SK-N-SH (cell line): ENCODE data around the gene GSG1L. TPM values are rescaled to one million over a fixed set of nuclear protein-coding genes. Genes with fewer than 3 reads are reported as not detected.

Experiments
- CTCF ChIA-PET: fragments of 300-600, 350-600 bp; formaldehyde crosslinking; extraction: SDS; loops from one replicate; lab custom pipeline; 2021; lab: Yijun Ruan, JAX
- POLR2A ChIA-PET: fragments of 350-600 bp; sonication (Branson Sonifier 250); formaldehyde crosslinking; extraction: SDS; loops from one replicate; lab custom pipeline; 2020; ENCODE audit warnings: antibody characterized with exemption, inconsistent platforms; lab: Yijun Ruan, JAX
- DNase-seq: peaks from one replicate; pipeline ENCODE4 v3.0.0; 2012
- H2AFZ ChIP-seq: fragments of 200-600 bp; sonication (generic); 2 replicates; pipeline ENCODE4 v1.8.1; 2016; ENCODE audit warnings: antibody characterized with exemption, mild to moderate bottlenecking, low read depth
- H3F3A ChIP-seq: fragments of 200-600 bp; sonication (generic); replicated peaks from 2 replicates; pipeline ENCODE3; 2016; ENCODE audit warnings: antibody characterized with exemption, mild to moderate bottlenecking; ENCODE audit not compliant: insufficient read depth
- H3K27ac ChIP-seq, 2 experiments: fragments of 200-500 bp in 1 of 2; fragments of 200-600 bp in 1 of 2; sonication (Bioruptor generic) in 1 of 2; sonication (generic), shearing (Covaris generic) in 1 of 2; 2 replicates each; pipeline versions ENCODE4 v1.5.1 to v1.6.1; 2014 to 2016; ENCODE audit warnings: low read depth in 2 of 2, inconsistent platforms in 1 of 2, low read length in 1 of 2, mild to moderate bottlenecking in 1 of 2, mixed read lengths in 1 of 2
- H3K27me3 ChIP-seq: fragments of 200-600 bp; sonication (generic), shearing (Covaris generic); 2 replicates; pipeline ENCODE4 v1.6.1; 2016; ENCODE audit warnings: mixed run types; ENCODE audit not compliant: insufficient read depth
- H3K36me3 ChIP-seq, 2 experiments: fragments of 200-500 bp in 1 of 2; fragments of 200-600 bp in 1 of 2; sonication (Bioruptor generic) in 1 of 2; sonication (generic) in 1 of 2; replicated peaks in 1 of 2; 2 replicates each; pipeline versions ENCODE3 to v1.5.1; 2014 to 2016; ENCODE audit warnings: low read length in 1 of 2, mild to moderate bottlenecking in 1 of 2; ENCODE audit not compliant: insufficient read depth in 2 of 2, control insufficient read depth in 1 of 2
- H3K4me1 ChIP-seq, 2 experiments: fragments of 200-500 bp in 1 of 2; fragments of 200-600 bp in 1 of 2; sonication (Bioruptor generic) in 1 of 2; sonication (generic), shearing (Covaris generic) in 1 of 2; 2 replicates each; pipeline versions ENCODE4 v1.5.1 to v1.6.1; 2014 to 2016; ENCODE audit warnings: low read depth in 1 of 2, low read length in 1 of 2, mixed run types in 1 of 2; ENCODE audit not compliant: insufficient read depth in 2 of 2, control insufficient read depth in 1 of 2
- H3K4me2 ChIP-seq: fragments of 200-600 bp; sonication (generic), shearing (Covaris generic); 2 replicates; pipeline ENCODE4 v1.6.1; 2017; ENCODE audit warnings: mixed run types
- H3K4me3 ChIP-seq, 2 experiments: fragments of 200-500 bp in 1 of 2; fragments of 200-600 bp in 1 of 2; sonication (Bioruptor generic) in 1 of 2; sonication (generic), shearing (Covaris generic) in 1 of 2; 2 replicates each; pipeline versions ENCODE4 v1.5.1 to v1.8.1; 2014 to 2016; ENCODE audit warnings: low read depth in 2 of 2, inconsistent platforms in 1 of 2, low read length in 1 of 2, mild to moderate bottlenecking in 1 of 2, mixed read lengths in 1 of 2, moderate library complexity in 1 of 2
- H3K79me2 ChIP-seq: fragments of 200-600 bp; sonication (generic); 2 replicates; pipeline ENCODE4 v1.8.1; 2017; ENCODE audit warnings: mild to moderate bottlenecking; ENCODE audit not compliant: insufficient read depth
- H3K9ac ChIP-seq: fragments of 200-600 bp; sonication (generic); 2 replicates; pipeline ENCODE4 v1.6.1; 2017; ENCODE audit warnings: mixed run types
- H3K9me2 ChIP-seq: fragments of 200-600 bp; sonication (generic); 2 replicates; pipeline ENCODE4 v1.6.1; 2017; ENCODE audit warnings: mixed run types
- H3K9me3 ChIP-seq: fragments of 200-600 bp; sonication (generic); 2 replicates; pipeline ENCODE4 v1.6.1; 2017; ENCODE audit warnings: mixed run types, mild to moderate bottlenecking, moderate library complexity
- H4K20me1 ChIP-seq: fragments of 200-600 bp; sonication (generic); 2 replicates; pipeline ENCODE4 v1.6.1; 2017; ENCODE audit warnings: mild to moderate bottlenecking, mixed run types; ENCODE audit not compliant: insufficient read depth
- ELF1 ChIP-seq: IDR thresholded peaks from 2 replicates; pipeline ENCODE4 v1.4.0; 2012
- FOXJ3 ChIP-seq: sonication (generic); formaldehyde crosslinking; IDR thresholded peaks from 2 replicates; pipeline ENCODE4 v1.5.1; 2020; ENCODE audit warnings: mild to moderate bottlenecking, missing genetic modification reagents
- IRF3 ChIP-seq: fragments of 150-350 bp; IDR thresholded peaks from 2 replicates; pipeline ENCODE4 v1.6.1; 2016; ENCODE audit warnings: mild to moderate bottlenecking, low read depth, low read length
- JUND ChIP-seq: IDR thresholded peaks from 2 replicates; pipeline ENCODE4 v1.4.0; 2012
- MEF2A ChIP-seq: IDR thresholded peaks from 2 replicates; pipeline ENCODE4 v1.4.0; 2012; ENCODE audit warnings: low read depth, borderline replicate concordance
- MXI1 ChIP-seq: IDR thresholded peaks from 2 replicates; pipeline ENCODE4 v1.6.1; 2012; ENCODE audit warnings: mild to moderate bottlenecking, low read depth, low read length, improper control_type of control experiment
- RAD21 ChIP-seq: IDR thresholded peaks from 2 replicates; pipeline ENCODE4 v1.6.1; 2012; ENCODE audit warnings: mild to moderate bottlenecking, low read length
- RCOR1 ChIP-seq: fragments of 150-350 bp; IDR thresholded peaks from 2 replicates; pipeline ENCODE4 v1.6.1; 2017; ENCODE audit warnings: antibody characterized with exemption, low read length
- RFX5 ChIP-seq: IDR thresholded peaks from 2 replicates; pipeline ENCODE4 v1.6.1; 2012; ENCODE audit warnings: mild to moderate bottlenecking, improper control_type of control experiment, low read length
- TAF1 ChIP-seq: IDR thresholded peaks from 2 replicates; pipeline ENCODE4 v1.6.1; 2012; ENCODE audit warnings: low read depth, mild to moderate bottlenecking, low read length, moderate library complexity, borderline replicate concordance
- TEAD4 ChIP-seq: IDR thresholded peaks from 2 replicates; pipeline ENCODE4 v1.4.0; 2012; ENCODE audit warnings: mild to moderate bottlenecking, borderline replicate concordance; ENCODE audit not compliant: insufficient read depth
- USF2 ChIP-seq: fragments of 150-350 bp; IDR thresholded peaks from 2 replicates; pipeline ENCODE4 v1.6.1; 2017; ENCODE audit warnings: antibody characterized with exemption, low read length, low read depth, borderline replicate concordance
- YY1 ChIP-seq: IDR thresholded peaks from 2 replicates; pipeline ENCODE4 v1.4.0; 2012; ENCODE audit warnings: low read depth, mild to moderate bottlenecking
- ZBTB33 ChIP-seq: IDR thresholded peaks from 2 replicates; pipeline ENCODE4 v1.4.0; 2012; ENCODE audit warnings: low read depth, borderline replicate concordance
- WGBS: methylation state at CpG from one replicate; pipeline ENCODE4 v1.1.6; 2017; ENCODE audit warnings: low lambda C conversion rate; 5-methylcytosine and 5-hydroxymethylcytosine counted together
- polyA plus RNA-seq, 3 experiments: library from polyadenylated mRNA; depleted of rRNA; stranded (reverse); fragments of >200 nt; gene quantifications; 2 replicates each; pipeline ENCODE4 v1.2.3, GENCODE V29; 2012

GSG1L gene
- polyA plus RNA-seq, 1 of the 3 experiments (the other 2 are of a cell fraction) = not detected

GRCh38 chr16:27924411-27925118, 138.9 kb downstream of the GSG1L start:
- Histone ChIP-seq H3K36me3 (no peaks in the 10 kb centered on the region), H4K20me1 (no peaks in the 10 kb centered on the region), H3K27ac (no peak overlapping the region), H3K79me2 (no peaks in the 10 kb centered on the region), H2AFZ (no peak overlapping the region), H3K4me1 (peaks cover 0 to 42% of the 10 kb centered on the region in 2 experiments; a peak in 1 of 4 replicates), H3K9me3 (no peaks in the 10 kb centered on the region), H3K4me2 (no peak overlapping the region), H3F3A (no peaks in the 10 kb centered on the region), H3K9ac (no peak overlapping the region), H3K9me2 (no peaks in the 10 kb centered on the region), H3K4me3 (no peak overlapping the region), H3K27me3 (no peaks in the 10 kb centered on the region)
- CTCF ChIA-PET = interaction anchor here (1.3 to 1.5 kb wide), 2 partner anchors 144 to 284 kb away, joined by 3 to 4 read pairs; no protein-coding TSS in a partner anchor
- WGBS = 52% methylated on average over 4 of the region's 4 CpGs
- DNase-seq = no peak
- POLR2A ChIA-PET = no interaction called here
- TF ChIP-seq USF2 (no peak), RFX5 (peak; percentile 75; the same call in 1 of the 2 replicates), RCOR1 (no peak), IRF3 (no peak)

GRCh38 chr16:27923751-27924150, 139.8 kb downstream of the GSG1L start:
- POLR2A ChIA-PET = no interaction called here

More at GRCh38 chr16:27923751-27924150, 139.8 kb downstream of the GSG1L start:
- H3K9me2 ChIP-seq = no peaks in the 10 kb centered on the region
- no peaks in the 10 kb centered on the region for H3K36me3 ChIP-seq
- H3K4me3 ChIP-seq = no peak overlapping the region
- peaks cover 0 to 42% of the 10 kb centered on the region in 2 experiments; a peak in 1 of 4 replicates for H3K4me1 ChIP-seq
- no peaks in the 10 kb centered on the region for H3K79me2 ChIP-seq
- H3K4me2 ChIP-seq = no peak overlapping the region
- H3F3A ChIP-seq = no peaks in the 10 kb centered on the region
- no peak overlapping the region for H2AFZ ChIP-seq
- H4K20me1 ChIP-seq = no peaks in the 10 kb centered on the region
- CTCF ChIA-PET = interaction anchor here (1.3 kb wide), 1 partner anchor 143 kb away, joined by 3 read pairs; no protein-coding TSS in a partner anchor
- TF ChIP-seq ELF1 = no peak
- no peak for TF ChIP-seq MEF2A
- no peak for TF ChIP-seq ZBTB33
- TF ChIP-seq FOXJ3 = no peak
- no peak for TF ChIP-seq RAD21
- TF ChIP-seq JUND = no peak
- TF ChIP-seq TEAD4 = no peak
- TF ChIP-seq USF2 = no peak
- no peak for TF ChIP-seq MXI1
- TF ChIP-seq IRF3 = no peak
- TF ChIP-seq YY1 = no peak
- TF ChIP-seq TAF1 = no peak
- no peak for DNase-seq
- 19% methylated on average over 1 of the region's 1 CpG for WGBS
- no peak overlapping the region for H3K9ac ChIP-seq
- H3K27ac ChIP-seq = no peak overlapping the region
- H3K9me3 ChIP-seq = no peaks in the 10 kb centered on the region
- no peaks in the 10 kb centered on the region for H3K27me3 ChIP-seq
